Medulla oblongata (tissue), 1 donor: ENCODE data around the gene AKR1A1.
"Not testable (repeated sequence)": the region's sequence is repeated elsewhere in the genome, so short reads cannot be mapped to it uniquely, and the experiment has no call there.

ENCODE experiments used
- DNase-seq: peaks from one replicate; pipeline ENCODE4 v3.0.0-alpha.2; 2015; ENCODE audit errors: extremely low spot score

The AKR1A1 gene

DNA sequence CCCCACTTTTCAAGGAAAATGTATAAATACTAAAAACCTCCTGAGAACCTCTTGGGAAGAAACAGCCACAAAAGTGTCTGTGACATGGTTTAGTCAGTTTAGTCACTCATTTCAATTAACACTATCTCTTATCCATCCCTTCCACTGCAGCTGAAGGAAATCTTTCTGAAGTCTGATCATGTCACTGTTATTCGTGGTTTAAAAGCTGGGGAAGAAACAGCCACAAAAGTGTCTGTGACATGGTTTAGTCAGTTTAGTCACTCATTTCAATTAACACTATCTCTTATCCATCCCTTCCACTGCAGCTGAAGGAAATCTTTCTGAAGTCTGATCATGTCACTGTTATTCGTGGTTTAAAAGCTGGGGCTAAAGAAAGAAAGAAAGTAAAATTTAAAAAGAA lies 27.1 kb upstream of the AKR1A1 start:
- not testable (repeated sequence) for DNase-seq

DNA sequence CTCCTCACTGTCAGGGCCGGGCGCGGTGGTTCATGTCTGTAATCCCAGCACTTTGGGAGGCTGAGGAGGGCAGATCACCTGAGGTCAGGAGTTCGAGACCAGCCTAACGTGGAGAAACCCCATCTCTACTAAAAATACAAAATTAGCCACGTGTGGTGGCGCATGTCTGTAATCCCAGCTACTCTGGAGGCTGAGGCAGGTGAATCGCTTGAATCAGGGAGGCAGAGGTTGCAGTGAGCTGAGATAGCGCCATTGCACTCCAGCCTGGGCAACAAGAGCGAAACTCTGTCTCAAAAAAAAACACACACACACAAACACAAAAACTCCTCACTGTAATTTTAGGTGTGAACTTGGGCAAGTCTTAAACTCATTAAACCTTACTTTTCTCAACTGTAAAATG lies 26.7 kb upstream of the AKR1A1 start:
- DNase-seq = not testable (repeated sequence)

DNA sequence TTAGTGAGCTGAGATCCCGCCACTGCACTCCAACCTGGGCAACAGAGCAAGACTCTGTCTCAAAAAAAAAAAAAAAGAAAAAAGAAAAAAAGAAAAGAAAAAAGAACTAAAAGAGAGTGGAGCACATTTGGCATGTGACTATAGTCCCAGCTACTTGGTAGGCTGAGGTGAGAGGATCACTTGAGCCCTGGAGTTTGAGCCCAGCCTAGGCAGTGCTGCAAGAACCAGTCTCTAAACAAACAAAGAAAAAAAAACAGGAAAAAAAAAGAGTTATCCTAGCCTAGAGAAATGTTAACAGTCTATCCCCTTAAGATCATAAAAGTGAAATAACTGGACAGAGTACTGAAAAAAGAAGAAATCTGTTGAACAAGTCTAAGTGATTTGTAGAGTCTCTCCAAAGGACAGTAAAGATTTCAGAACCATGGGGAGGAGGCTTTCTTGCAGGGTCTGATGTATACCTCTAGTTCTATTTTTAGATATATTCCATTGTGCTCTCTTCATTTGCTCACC lies 24.4 kb upstream of the AKR1A1 start:
- DNase-seq = no peak

DNA sequence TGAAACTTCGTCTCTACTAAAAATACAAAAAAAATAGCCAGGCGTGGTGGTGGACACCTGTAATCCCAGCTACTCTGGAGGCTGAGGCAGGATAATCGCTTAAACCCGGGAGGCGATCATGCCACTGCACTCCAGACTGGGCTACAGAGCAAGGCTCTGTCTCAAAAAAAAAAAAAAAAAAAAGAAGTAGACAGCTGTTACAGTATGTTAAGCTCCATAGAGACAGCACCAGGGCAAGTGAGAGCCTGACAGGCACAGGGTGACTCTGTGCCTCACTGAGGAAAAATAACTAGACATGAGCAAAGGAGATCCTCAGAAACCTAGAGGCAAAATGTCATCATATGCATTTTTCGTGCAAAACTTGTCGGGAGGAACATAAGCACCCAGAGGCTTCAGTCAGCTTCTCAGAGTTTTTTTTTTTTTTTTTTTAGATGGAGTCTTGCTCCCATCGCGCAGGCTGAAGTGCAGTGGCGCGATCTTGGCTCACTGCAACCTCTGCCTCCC lies 19.9 kb upstream of the AKR1A1 start:
- DNase-seq = no peak

DNA sequence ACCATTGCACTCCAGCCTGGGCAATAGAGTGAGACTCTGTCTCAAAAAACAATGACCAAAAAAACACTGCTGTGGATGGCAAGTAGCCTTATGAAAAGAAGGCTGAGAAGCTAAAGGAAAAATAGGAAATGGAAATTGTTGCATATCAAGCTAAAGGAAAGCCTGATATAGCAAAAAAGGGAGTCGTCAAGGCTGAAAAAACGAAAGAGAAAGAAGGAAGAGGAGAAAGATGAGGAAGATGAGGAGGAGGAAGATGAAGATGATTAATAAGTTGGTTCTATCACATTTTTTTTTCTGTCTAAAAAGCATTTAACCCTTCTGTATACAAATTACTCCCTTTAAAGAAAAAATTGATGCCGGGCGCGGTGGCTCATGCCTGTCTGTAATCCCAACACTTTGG lies 18.8 kb upstream of the AKR1A1 start:
- DNase-seq = no peak

DNA sequence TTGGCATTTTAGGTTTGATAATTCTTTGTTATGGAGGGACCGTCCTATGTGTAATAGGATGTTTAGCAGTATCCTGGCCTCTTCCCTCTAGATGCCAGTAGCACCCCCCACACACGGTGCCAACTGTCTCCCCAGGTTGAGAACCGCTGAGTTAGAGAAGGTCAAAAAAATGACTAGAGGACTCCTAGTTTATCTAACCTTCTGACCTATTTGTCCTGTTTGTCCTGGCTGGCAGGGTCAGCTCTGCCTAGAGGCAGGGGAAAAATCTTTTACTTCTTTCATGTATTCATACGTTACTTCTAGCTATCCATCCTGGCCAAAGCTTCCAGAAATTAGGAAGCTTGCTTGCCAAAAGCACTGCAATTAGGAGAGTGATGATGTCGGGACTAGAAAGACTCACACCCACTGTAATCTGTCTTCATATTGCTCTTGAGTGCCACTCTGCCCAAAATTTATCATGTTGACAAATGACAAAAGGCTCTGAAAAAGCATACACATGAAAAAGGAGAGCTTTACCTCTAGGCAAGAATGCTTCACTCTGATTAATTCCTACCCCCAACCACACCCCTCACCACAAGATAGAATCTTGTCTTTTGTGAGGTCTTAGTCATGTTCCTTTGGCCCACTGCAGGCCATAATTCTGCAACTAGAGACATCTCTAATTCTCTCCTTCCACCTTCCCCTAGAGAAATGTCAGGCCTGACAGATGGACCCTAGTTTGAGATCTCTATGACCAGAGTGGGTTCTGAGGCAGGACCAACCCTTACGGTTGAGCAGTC lies 14.4 kb upstream of the AKR1A1 start:
- no peak for DNase-seq

DNA sequence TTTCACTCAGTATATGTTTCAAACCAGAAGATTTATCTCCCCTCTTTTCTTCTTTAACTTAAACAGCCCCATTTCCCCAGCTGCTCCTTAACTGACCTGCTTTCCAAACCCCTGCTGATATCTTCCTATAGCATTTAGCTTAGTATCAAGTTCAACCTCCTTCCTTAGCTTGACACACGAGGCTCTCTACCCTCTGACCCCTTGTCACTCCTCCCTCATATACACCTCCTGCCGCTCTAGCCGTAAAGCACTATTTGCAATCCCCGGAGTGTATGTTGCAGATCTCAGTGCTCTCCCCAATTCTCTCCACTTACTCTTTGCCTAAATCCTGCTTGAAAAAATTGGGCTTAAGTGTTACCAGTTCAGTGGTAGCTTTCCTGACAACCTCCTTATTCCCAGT lies 13.7 kb upstream of the AKR1A1 start:
- no peak for DNase-seq

DNA sequence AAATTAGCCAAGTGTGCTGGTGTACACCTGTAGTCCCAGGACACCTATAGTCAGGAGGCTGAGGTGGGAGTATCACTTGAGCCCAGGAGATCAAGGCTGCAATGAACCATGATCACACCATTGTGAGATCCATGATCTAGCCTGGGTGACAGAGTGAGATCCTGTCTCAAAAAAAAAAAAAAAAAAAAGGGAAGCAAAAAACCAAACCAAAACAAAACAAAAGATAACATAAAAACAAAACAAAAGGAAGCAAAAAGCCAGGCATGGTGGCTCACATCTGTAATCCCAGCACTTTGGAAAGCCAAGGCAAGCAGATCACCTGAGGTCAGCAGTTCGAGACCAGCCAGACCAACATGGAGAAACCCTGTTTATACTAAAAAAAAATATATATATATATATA lies 9.4 kb upstream of the AKR1A1 start:
- no peak for DNase-seq

DNA sequence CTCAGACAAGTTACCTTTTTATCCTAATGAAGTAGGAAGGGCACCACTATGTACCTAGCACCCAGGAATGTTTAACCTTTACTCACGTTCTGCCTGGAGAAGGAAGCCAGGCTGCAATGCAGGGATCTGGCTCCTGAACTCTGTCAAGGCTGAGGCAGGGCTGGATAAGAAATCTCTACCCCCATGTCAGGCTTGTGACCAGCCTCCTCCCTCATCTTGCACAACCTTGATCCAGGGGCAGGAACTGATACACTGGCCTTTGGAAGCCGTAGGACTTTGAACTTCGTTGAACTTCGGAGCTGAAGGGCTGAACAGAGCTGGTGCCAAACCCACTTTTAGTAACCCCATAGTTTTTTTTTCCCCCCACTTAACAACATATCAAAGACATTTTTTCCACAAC lies 8.0 kb upstream of the AKR1A1 start:
- DNase-seq = peak; percentile 46

DNA sequence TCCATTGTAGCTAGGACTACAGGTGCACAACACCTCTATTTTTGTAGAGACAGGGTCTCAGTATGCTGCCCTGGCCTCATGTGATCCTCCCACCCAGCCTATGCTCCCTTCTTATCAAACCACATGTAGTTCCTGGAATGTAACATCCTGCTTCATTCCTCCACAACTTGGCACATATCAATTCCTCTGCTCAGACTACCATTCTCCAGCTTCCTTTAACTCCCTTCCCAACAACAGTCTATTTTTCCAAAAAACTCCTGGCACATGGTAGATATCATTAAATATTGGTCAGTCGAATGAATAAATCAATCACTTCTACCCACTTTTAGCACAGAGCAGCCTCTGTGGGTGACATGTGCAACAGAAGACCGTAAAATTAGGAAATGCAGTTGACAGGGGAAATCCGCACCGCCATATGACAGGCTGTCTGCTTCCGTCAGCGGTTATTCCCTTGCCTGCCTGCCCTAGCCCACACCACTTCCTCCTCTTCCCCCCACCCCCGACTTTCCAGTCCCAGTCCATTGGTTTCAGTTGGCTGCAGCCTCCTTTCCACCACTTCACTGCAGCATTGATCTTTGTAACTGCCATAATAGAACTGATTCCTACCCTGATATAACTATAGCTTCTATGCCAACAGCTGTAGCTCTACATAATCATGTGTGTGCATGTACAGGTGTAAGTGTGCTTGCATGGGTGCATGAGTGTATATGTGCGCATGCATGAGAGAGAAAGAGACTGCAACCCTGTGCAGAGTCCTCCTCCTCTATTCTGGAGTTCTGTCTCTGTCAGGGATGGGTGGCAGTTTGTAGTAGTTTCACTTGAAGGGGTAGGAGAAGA lies 6.8 kb upstream of the AKR1A1 start:
- DNase-seq = peak; percentile 81

DNA sequence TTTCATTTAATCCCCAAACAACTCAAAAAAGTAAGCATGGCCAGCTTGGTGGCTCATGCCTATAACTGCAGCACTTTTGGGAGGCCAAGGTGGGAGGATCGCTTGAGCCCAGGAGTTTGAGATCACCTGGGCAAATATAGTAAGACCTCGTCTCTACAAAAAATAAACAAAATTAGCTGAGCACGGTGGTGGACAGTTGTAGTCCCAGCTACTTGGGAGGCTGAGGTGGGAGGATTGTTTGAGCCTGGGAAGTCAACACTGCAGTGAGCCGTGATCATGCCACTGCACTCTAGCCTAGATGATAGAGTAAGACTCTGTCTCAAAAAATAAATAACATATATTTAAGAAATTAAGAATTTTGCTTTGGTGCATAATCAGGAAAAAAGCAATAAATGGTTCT lies 6.1 kb upstream of the AKR1A1 start:
- DNase-seq = no peak

DNA sequence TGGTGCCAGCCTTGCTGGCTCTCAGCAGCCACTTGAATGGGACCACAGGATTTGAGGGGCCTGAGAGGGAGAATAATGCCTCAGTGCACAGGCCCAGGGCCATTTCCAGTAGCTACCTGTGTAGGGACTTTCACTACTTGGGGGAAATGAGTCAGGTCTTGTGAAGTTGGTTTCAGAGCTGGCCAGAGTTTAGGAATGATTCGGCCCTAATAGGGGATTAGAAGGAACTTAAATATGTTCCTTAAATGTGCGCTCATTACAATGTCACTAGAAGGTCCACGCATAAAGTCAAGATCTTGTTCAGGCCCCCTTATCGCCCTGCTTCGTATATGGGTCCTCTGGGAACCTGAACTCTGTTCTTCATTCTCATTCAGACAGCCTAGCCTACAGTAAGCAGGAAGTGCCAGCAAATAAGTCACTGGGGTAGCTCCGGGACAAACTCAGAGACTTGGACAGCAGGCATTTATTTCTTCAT lies 5.6 kb upstream of the AKR1A1 start:
- no peak for DNase-seq

DNA sequence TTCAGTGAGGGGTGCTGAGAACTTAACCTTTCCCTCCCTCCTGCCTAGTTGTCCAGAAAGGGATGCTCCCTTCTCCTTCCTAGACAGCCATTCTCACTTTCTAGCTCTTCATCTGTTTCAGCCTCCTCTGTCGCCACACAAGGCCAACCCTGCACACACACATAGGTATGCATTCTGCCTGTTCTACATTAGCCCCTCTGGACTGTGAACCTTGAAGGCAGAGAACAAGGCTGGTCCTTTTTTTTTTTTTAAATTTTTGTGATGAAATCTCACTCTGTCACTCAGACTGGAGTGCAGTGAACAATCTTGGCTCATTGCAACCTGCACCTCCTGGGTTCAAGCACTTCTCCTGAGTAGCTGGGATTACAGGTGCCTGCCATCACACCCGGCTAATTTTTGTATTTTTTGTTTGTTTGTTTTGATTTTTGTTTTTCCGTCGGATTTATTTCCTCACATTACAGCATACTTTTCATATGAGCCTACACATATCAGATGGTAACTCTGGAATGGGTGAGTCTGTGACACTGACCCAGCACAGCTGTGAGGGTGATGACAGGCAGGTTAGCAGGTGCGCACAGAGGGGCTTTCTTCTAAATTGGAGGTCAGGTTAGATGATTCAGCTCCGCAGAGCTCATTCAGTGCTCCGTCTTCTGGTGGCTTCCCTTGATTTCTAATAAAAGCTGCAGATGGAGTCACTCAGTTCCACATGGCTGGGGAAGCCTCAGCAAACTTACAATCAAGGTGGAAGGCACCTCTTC lies 4.9 kb upstream of the AKR1A1 start:
- no peak for DNase-seq

DNA sequence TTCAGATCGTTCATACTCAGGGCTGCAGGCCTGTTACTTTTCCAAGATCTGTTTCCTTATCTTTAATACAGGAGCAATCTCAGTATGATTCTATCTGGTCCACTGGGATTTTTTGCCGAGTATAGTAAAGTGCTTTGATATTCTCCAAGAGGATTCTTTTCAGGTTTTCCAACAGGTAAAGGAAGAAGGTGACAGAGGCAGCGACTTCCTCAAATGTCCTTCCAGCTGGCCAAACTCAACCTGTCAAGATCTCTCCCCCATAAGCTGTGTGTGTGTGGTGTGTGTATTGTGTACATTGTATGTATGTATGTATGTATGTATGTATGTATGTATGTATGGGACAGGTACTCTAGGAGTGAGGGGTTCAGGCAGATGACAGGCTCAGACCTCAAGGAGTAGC lies 1.1 kb downstream of the AKR1A1 start:
- no peak for DNase-seq

DNA sequence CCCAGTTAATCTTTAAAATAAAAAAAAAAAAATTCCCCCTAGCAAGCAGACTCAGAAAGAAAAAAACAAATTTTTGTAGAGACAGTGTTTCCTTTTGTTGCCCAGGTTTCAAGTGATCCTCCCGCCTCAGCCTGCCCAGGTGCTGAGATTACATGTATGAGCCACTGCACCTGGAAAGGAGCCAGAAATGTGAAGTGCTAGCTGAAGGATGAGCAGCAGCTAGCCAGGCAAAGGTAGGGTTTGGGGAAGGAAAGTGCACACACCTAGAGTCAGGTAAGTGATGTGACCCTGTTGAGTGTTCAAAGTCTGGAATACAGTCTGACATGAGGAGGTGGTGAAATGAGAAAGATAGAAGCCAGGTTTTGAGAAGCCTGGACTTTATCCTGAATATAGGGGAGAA lies 1.7 kb downstream of the AKR1A1 start:
- no peak for DNase-seq

DNA sequence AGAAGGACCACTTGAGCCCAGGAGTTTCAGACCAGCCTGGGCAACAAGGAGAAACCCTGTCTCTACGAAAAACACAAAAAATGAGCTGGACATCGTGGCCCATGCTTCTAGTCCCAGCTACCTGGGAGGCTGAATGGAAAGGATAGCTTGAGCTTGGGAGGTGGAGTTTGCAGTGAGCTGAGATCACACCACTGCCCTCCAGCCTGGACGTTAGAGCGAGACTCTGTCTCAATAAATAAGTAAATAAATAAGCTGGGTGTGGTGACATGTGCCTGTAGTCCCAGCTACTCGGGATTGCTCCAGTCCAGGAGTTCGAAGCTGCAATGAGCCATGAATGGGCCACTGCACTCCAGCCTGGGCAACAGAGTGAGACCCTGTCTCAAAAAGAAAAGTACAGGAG lies 3.6 kb downstream of the AKR1A1 start:
- no peak for DNase-seq

DNA sequence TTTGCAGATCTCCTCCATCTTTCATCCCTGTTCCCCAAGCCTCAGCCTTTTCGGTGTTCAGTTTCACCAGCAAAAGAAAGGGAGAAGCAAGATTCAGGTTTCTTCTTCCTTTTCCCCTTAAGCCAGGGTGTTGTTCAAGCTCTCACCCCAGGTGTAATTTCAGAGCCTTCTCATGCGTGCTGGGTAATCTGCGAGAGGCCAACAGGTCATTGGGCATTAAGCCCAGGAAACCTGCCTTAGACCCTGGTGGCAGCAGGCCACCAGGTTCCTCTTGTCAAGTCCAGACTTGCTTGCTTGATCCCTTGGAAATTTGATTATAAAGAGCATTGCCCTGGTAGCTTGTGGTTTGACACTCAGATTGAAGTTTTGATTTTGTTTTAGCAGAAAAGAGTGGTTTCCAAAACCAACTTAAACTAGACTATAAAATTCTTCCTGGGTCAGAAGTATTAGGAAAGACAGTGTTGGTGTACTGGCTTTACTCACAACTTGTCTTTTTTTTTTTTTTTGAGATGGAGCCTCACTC lies 6.9 kb downstream of the AKR1A1 start:
- no peak for DNase-seq

DNA sequence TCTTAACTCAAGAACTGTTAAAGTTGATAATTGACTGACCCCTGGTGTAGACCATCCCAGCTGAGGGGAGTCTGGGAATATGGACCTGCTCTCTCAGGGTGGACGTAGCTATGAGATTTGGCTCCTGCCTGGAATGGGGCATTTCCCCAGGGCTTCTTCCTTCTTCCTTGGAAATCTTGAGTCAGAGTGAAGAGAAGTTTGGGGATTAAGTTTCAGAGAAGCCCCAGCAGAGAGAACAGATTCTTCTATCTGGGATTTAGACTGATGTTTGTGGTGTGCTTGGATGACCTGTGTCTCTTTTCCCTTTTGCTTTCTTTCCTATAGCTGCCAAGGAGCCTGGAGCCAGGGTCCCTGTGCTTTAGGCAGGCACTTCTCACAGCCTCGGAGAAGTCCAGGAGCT lies 13.2 kb downstream of the AKR1A1 start:
- no peak for DNase-seq

DNA sequence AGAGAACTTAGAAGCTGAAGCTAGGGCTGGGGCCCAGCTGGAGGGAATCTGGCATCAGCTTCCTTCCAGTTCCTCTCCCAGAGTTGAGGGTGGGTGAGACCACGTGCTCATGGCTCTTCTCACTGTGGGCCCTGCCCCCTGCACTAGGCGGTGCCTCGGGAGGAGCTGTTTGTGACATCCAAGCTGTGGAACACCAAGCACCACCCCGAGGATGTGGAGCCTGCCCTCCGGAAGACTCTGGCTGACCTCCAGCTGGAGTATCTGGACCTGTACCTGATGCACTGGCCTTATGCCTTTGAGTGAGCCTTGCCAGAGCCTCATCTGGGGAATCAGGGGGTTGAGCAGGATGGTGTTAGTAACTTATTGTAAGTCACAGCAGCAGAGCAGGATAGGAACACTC lies 16.1 kb downstream of the AKR1A1 start:
- no peak for DNase-seq

DNA sequence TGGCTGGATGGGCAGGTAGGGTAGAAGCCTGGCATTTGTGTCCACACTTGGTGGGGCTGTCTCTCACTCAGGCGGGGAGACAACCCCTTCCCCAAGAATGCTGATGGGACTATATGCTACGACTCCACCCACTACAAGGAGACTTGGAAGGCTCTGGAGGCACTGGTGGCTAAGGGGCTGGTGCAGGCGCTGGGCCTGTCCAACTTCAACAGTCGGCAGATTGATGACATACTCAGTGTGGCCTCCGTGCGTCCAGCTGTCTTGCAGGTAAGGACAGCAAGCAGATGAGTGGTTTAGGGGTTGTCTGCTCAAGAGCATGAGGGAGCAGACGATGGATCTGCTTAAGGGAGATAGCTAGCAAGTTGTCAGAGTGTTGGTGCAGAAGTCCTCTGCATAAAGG lies 17.3 kb downstream of the AKR1A1 start:
- no peak for DNase-seq

DNA sequence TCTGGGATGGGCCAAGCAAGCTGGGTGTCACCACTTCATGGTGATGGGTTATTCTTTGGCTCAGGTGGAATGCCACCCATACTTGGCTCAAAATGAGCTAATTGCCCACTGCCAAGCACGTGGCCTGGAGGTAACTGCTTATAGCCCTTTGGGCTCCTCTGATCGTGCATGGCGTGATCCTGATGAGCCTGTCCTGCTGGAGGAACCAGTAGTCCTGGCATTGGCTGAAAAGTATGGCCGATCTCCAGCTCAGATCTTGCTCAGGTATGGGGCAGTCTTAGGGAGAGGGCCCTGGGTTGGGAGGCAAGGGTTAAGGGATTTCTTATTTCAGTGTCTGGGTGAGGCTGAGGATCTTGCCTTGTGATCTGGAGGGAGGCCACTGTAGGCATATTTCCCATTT lies 17.8 kb downstream of the AKR1A1 start:
- DNase-seq = no peak

DNA sequence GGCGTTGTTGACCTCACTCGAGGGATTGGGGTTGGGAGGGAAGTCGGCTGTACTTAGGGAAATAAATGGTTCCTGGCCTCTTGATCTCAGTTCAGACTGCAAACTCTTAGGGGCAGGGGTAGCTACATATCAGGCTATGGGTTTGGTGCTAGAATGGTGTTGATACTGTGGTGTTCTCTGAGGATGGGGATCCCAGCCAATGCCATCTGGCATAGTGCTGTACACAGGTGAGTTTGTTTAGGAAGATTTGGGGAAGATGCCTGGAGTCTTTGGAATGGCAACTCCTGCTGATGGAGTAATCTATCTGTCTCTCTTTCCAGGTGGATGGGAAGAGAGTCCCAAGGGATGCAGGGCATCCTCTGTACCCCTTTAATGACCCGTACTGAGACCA lies 18.9 kb downstream of the AKR1A1 start:
- DNase-seq = no peak
